H9 (cell line): Measurements from ENCODE around the gene TSNAX. TPM values are rescaled to one million over a fixed set of nuclear protein-coding genes. Genes with fewer than 3 reads are reported as not detected.

Experiments used
- DNase-seq: peaks from one replicate; pipeline ENCODE4 v3.0.0-alpha.2; 2017
- H2AFZ ChIP-seq: one replicate; pipeline ENCODE4 v1.6.1; 2013; ENCODE audit warnings: mild to moderate bottlenecking, low read length, control low read depth, moderate library complexity
- H2AK5ac ChIP-seq: 2 replicates; pipeline ENCODE4 v1.6.1; 2013; ENCODE audit warnings: low read length, control low read depth, mixed read lengths; ENCODE audit not compliant: insufficient read length
- H2BK120ac ChIP-seq: one replicate; pipeline ENCODE4 v1.6.1; 2013; ENCODE audit warnings: low read depth, mild to moderate bottlenecking, low read length, control low read depth, inconsistent platforms; ENCODE audit not compliant: poor library complexity, severe bottlenecking
- H2BK12ac ChIP-seq: 2 replicates; pipeline ENCODE4 v1.6.1; 2013; ENCODE audit warnings: low read length, control low read depth, mixed read lengths, low read depth; ENCODE audit not compliant: insufficient read length
- H2BK15ac ChIP-seq: 2 replicates; pipeline ENCODE4 v1.6.1; 2013; ENCODE audit warnings: low read depth, low read length, control low read depth
- H2BK20ac ChIP-seq: one replicate; pipeline ENCODE4 v1.6.1; 2013; ENCODE audit warnings: low read depth, mild to moderate bottlenecking, low read length, control low read depth, inconsistent platforms; ENCODE audit not compliant: poor library complexity, severe bottlenecking
- H2BK5ac ChIP-seq: 2 replicates; pipeline ENCODE4 v1.6.1; 2013; ENCODE audit warnings: low read length, control low read depth, mixed read lengths; ENCODE audit not compliant: insufficient read length
- H3K14ac ChIP-seq: 2 replicates; pipeline ENCODE4 v1.6.1; 2013; ENCODE audit warnings: low read length, control low read depth; ENCODE audit not compliant: insufficient read depth
- H3K18ac ChIP-seq: 2 replicates; pipeline ENCODE4 v1.6.1; 2013; ENCODE audit warnings: low read depth, mild to moderate bottlenecking, mixed read lengths, low read length, control low read depth; ENCODE audit not compliant: insufficient read length
- H3K23ac ChIP-seq: 2 replicates; pipeline ENCODE4 v1.6.1; 2013; ENCODE audit warnings: low read length, control low read depth, mixed read lengths, low read depth; ENCODE audit not compliant: insufficient read length
- H3K23me2 ChIP-seq: 2 replicates; pipeline ENCODE4 v1.6.1; 2013; ENCODE audit warnings: low read depth, mild to moderate bottlenecking, mixed read lengths, low read length, control low read depth; ENCODE audit not compliant: insufficient read length, poor library complexity, severe bottlenecking
- H3K27ac ChIP-seq: 2 replicates; pipeline ENCODE4 v1.5.1; 2013; ENCODE audit warnings: low read length, control low read depth, mixed read lengths, low read depth; ENCODE audit not compliant: insufficient read length
- H3K27me3 ChIP-seq: 2 replicates; pipeline ENCODE4 v1.6.1; 2013; ENCODE audit warnings: low read length, control low read depth, inconsistent platforms; ENCODE audit not compliant: insufficient read depth
- H3K4ac ChIP-seq: 2 replicates; pipeline ENCODE4 v1.6.1; 2013; ENCODE audit warnings: low read depth, mild to moderate bottlenecking, control low read depth, inconsistent platforms, low read length, moderate library complexity
- H3K4me1 ChIP-seq: 2 replicates; pipeline ENCODE4 v1.6.1; 2013; ENCODE audit warnings: low read length, control low read depth, inconsistent platforms; ENCODE audit not compliant: insufficient read depth
- H3K4me2 ChIP-seq: 2 replicates; pipeline ENCODE4 v1.6.1; 2013; ENCODE audit warnings: low read length, control low read depth, mixed read lengths; ENCODE audit not compliant: insufficient read length, insufficient read depth
- H3K56ac ChIP-seq: 2 replicates; pipeline ENCODE4 v1.6.1; 2013; ENCODE audit warnings: low read depth, mild to moderate bottlenecking, mixed read lengths, low read length, control low read depth; ENCODE audit not compliant: insufficient read length
- H3K79me1 ChIP-seq: 2 replicates; pipeline ENCODE4 v1.6.1; 2013; ENCODE audit warnings: low read depth, mild to moderate bottlenecking, moderate library complexity, low read length, control low read depth, inconsistent platforms; ENCODE audit not compliant: insufficient read depth, poor library complexity, severe bottlenecking
- H3K79me2 ChIP-seq: 2 replicates; pipeline ENCODE4 v1.6.1; 2013; ENCODE audit warnings: low read length, control low read depth, inconsistent platforms; ENCODE audit not compliant: insufficient read depth
- H3K9ac ChIP-seq: 2 replicates; pipeline ENCODE4 v1.6.1; 2013; ENCODE audit warnings: low read length, control low read depth, mixed read lengths; ENCODE audit not compliant: insufficient read length; ENCODE audit errors: extremely low read depth
- H3K9me3 ChIP-seq: one replicate; pipeline ENCODE4 v1.6.1; 2013; ENCODE audit warnings: low read depth, low read length, inconsistent platforms; ENCODE audit not compliant: control insufficient read depth
- H3T11ph ChIP-seq: one replicate; pipeline ENCODE4 v1.6.1; 2013; ENCODE audit warnings: mild to moderate bottlenecking, low read length, control low read depth, inconsistent platforms
- H4K20me1 ChIP-seq: one replicate; pipeline ENCODE4 v1.6.1; 2013; ENCODE audit not compliant: control insufficient read depth, insufficient read length, insufficient read depth
- H4K5ac ChIP-seq: 2 replicates; pipeline ENCODE4 v1.6.1; 2013; ENCODE audit warnings: low read depth, mild to moderate bottlenecking, mixed read lengths, low read length, control low read depth; ENCODE audit not compliant: insufficient read length
- H4K8ac ChIP-seq: replicated peaks from 2 replicates; pipeline ENCODE4 v1.6.1; 2013; ENCODE audit warnings: low read length, control low read depth, mixed read lengths, low read depth; ENCODE audit not compliant: insufficient read length
- H4K91ac ChIP-seq: 2 replicates; pipeline ENCODE4 v1.6.1; 2013; ENCODE audit warnings: low read depth, mild to moderate bottlenecking, moderate library complexity, mixed read lengths, low read length, control low read depth; ENCODE audit not compliant: insufficient read length
- H3K27ac Mint-ChIP-seq, 3 experiments: 2 replicates in 2 of 3; 3 replicates in 1 of 3; pipeline ENCODE4 v1.8.0; 2020 to 2021; ENCODE audit warnings: mixed read lengths in 3 of 3, mild to moderate bottlenecking in 1 of 3, moderate library complexity in 1 of 3
- H3K27me3 Mint-ChIP-seq: 2 replicates; pipeline ENCODE4 v1.8.0; 2021; ENCODE audit warnings: low read depth, mild to moderate bottlenecking, moderate library complexity, mixed read lengths
- H3K36me3 Mint-ChIP-seq, 3 experiments: 2 replicates in 2 of 3; 3 replicates in 1 of 3; pipeline ENCODE4 v1.8.0; 2020 to 2021; ENCODE audit warnings: low read depth in 3 of 3, mixed read lengths in 3 of 3; ENCODE audit not compliant: insufficient read depth in 1 of 3
- H3K4me1 Mint-ChIP-seq, 2 experiments: 2 replicates each; pipeline ENCODE4 v1.8.0; 2020; ENCODE audit warnings: mixed read lengths in 2 of 2
- H3K4me3 Mint-ChIP-seq, 2 experiments: 2 replicates in 1 of 2; 3 replicates in 1 of 2; pipeline ENCODE4 v1.8.0; 2020 to 2021; ENCODE audit warnings: mild to moderate bottlenecking in 2 of 2, mixed read lengths in 2 of 2, moderate library complexity in 1 of 2
- H3K9me3 Mint-ChIP-seq, 2 experiments: 2 replicates in 1 of 2; 3 replicates in 1 of 2; pipeline ENCODE4 v1.8.0; 2020; ENCODE audit warnings: mild to moderate bottlenecking in 2 of 2, mixed read lengths in 2 of 2, moderate library complexity in 1 of 2
- WGBS: extraction: QIAGEN DNeasy Blood & Tissue Kit; methylation state at CpG from one replicate; pipeline ENCODE4 v1.1.7; 2013; ENCODE audit warnings: missing lambda C conversion rate, low lambda C conversion rate, mixed read lengths; ENCODE audit not compliant: insufficient read length; ENCODE audit errors: extremely low coverage; 5-methylcytosine and 5-hydroxymethylcytosine counted together
- total RNA-seq: library from RNA; stranded (reverse); gene quantifications from 2 replicates; pipeline ENCODE4 v1.2.1, GENCODE V29; 2021
- TF ChIP-seq, protein P1 (sequence below): fragments of 200-600 bp; sonication (generic); conservative IDR thresholded peaks from 3 replicates; pipeline ENCODE4 v1.8.0; 2021; ENCODE audit warnings: antibody characterized with exemption, mild to moderate bottlenecking

Gene TSNAX
- total RNA-seq, 1 experiment from 2014 or later, result 39.9 TPM

DNA sequence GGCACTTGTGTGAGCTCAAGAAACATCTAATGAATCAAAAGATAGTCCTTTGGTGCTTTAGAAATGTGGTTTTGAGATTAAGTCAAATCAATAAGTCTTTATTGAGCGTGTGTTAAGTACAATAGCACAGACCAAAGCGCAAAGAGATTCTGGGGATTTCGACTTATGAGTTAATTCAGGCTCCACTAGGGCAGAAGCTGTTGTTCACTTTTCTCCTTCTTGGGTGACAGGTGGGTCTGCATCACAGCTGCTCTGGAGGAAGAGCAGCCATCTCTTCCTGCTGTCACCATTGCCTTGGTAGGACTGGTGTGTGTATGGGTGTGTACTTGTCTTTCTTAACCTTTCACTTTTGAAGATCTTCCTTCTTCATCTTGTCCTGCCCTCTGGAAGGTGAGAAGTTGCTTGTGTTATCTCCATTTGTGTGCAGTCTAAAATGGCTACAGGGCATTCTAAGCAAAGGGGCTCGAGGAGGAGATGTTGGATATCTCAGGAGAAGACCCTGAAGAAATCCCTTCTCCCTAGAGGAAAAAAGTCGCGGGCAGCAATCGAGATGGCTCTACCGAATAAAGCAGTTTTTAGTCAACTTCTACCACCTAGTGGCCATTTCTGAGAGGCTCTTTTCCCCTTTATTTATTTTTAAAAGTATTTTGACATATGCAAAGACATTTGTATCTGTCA, 75.3 kb downstream of the TSNAX start:
- Histone ChIP-seq H3K4ac (no peak overlapping the region), H3K4me2 (peak overlapping the region; percentile 56), H3K4me1 (peaks cover 2% of the 10 kb centered on the region; the same call in 1 of the 2 replicates), H3K9me3 (no peaks in the 10 kb centered on the region), H2BK20ac (no peak overlapping the region), H3K9ac (no peak overlapping the region), H4K5ac (no peak overlapping the region), H3K23me2 (no peaks in the 10 kb centered on the region), H2BK12ac (no peak overlapping the region), H3T11ph (no peak overlapping the region), H3K79me1 (no peaks in the 10 kb centered on the region), H4K91ac (no peak overlapping the region), H3K56ac (no peak overlapping the region), H4K20me1 (no peaks in the 10 kb centered on the region), H3K14ac (no peak overlapping the region), H3K27me3 (no peaks in the 10 kb centered on the region), H2BK5ac (no peak overlapping the region), H2BK120ac (no peak overlapping the region), H3K79me2 (no peaks in the 10 kb centered on the region), H3K18ac (no peak overlapping the region), H2AK5ac (no peak overlapping the region), H2BK15ac (no peak overlapping the region), H2AFZ (peak overlapping the region; percentile 99), H3K23ac (no peak overlapping the region), H3K27ac (no peak overlapping the region), H4K8ac (no peak overlapping the region)
- TF ChIP-seq, protein P1, sequence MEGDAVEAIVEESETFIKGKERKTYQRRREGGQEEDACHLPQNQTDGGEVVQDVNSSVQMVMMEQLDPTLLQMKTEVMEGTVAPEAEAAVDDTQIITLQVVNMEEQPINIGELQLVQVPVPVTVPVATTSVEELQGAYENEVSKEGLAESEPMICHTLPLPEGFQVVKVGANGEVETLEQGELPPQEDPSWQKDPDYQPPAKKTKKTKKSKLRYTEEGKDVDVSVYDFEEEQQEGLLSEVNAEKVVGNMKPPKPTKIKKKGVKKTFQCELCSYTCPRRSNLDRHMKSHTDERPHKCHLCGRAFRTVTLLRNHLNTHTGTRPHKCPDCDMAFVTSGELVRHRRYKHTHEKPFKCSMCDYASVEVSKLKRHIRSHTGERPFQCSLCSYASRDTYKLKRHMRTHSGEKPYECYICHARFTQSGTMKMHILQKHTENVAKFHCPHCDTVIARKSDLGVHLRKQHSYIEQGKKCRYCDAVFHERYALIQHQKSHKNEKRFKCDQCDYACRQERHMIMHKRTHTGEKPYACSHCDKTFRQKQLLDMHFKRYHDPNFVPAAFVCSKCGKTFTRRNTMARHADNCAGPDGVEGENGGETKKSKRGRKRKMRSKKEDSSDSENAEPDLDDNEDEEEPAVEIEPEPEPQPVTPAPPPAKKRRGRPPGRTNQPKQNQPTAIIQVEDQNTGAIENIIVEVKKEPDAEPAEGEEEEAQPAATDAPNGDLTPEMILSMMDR, result peak; percentile 89
- DNase-seq, result peak; percentile 41
- H3K9me3 Mint-ChIP-seq, result no peaks in the 10 kb centered on the region; a peak in 1 of 5 replicates
- peaks cover 10 to 12% of the 10 kb centered on the region in 2 experiments for H3K4me1 Mint-ChIP-seq
- no peak overlapping the region for H3K27ac Mint-ChIP-seq
- H3K27me3 Mint-ChIP-seq, result peaks cover 32% of the 10 kb centered on the region
- peak overlapping the region; percentile 29 to 41; a peak in 2 of 5 replicates for H3K4me3 Mint-ChIP-seq
- WGBS, result no CpG with 5 or more reads among the region's 8 CpGs
- no peaks in the 10 kb centered on the region; a peak in 1 of 7 replicates for H3K36me3 Mint-ChIP-seq
